HEK293 (cell line): ENCODE measurements around the gene COL18A1.

Source experiments
- CTCF ChIA-PET: fragments of 350-600 bp; formaldehyde crosslinking; extraction: SDS; loops from one replicate; lab custom pipeline; 2021; ENCODE audit warnings: antibody characterized with exemption; lab: Yijun Ruan, JAX
- POLR2A ChIA-PET: fragments of 300-600 bp; formaldehyde crosslinking; extraction: SDS; loops from one replicate; lab custom pipeline; 2020; ENCODE audit warnings: antibody characterized with exemption, inconsistent platforms; lab: Yijun Ruan, JAX
- H3K27ac ChIP-seq: fragments of 200-500 bp; sonication (Bioruptor generic); 2 replicates; pipeline ENCODE4 v1.5.1; 2014; ENCODE audit warnings: low read depth, low read length, control low read depth, inconsistent platforms; ENCODE audit errors: extremely low read depth
- H3K36me3 ChIP-seq, 2 experiments: fragments of 200-500 bp in 1 of 2; sonication (Bioruptor generic) in 1 of 2; 1 replicate in 1 of 2; 2 replicates in 1 of 2; pipeline ENCODE4 v1.5.1; 2014 to 2017; ENCODE audit warnings: inconsistent platforms in 2 of 2, low read length in 2 of 2; ENCODE audit not compliant: control insufficient read depth in 2 of 2, insufficient read depth in 1 of 2
- H3K4me1 ChIP-seq: fragments of 200-500 bp; sonication (Bioruptor generic); 2 replicates; pipeline ENCODE4 v1.5.1; 2014; ENCODE audit warnings: mild to moderate bottlenecking, low read length, inconsistent platforms; ENCODE audit not compliant: control insufficient read depth, insufficient read depth
- H3K4me3 ChIP-seq: 2 replicates; pipeline ENCODE4 v1.5.1; 2011; ENCODE audit warnings: low read depth, mild to moderate bottlenecking, control low read depth, low read length, moderate library complexity
- H3K9me3 ChIP-seq: fragments of 200-500 bp; sonication (Bioruptor generic); 2 replicates; pipeline ENCODE4 v1.5.1; 2014; ENCODE audit warnings: low read depth, low read length, inconsistent platforms; ENCODE audit not compliant: control insufficient read depth, insufficient read depth
- BCL11A ChIP-seq: fragments of 450-650 bp; formaldehyde crosslinking; IDR thresholded peaks from 2 replicates; pipeline ENCODE4 v1.5.1; 2016; ENCODE audit warnings: low read depth, missing biosample characterization, missing genetic modification characterization
- KLF1 ChIP-seq: fragments of 450-650 bp; formaldehyde crosslinking; IDR thresholded peaks from 2 replicates; pipeline ENCODE4 v1.5.1; 2016; ENCODE audit warnings: missing biosample characterization, missing genetic modification characterization
- PBX3 ChIP-seq: sonication (generic); formaldehyde crosslinking; IDR thresholded peaks from 2 replicates; pipeline ENCODE4 v1.8.1; 2022; ENCODE audit warnings: mild to moderate bottlenecking, moderate library complexity, missing genetic modification reagents
- PRDM2 ChIP-seq: fragments of 450-650 bp; formaldehyde crosslinking; IDR thresholded peaks from 2 replicates; pipeline ENCODE4 v1.5.1; 2016; ENCODE audit warnings: missing biosample characterization, missing genetic modification characterization, borderline replicate concordance
- REPIN1 ChIP-seq: fragments of 450-650 bp; formaldehyde crosslinking; IDR thresholded peaks from 2 replicates; pipeline ENCODE4 v1.5.1; 2017; ENCODE audit warnings: missing biosample characterization, missing genetic modification characterization, low read depth
- TCF7L2 ChIP-seq: IDR thresholded peaks from 2 replicates; pipeline ENCODE4 v1.6.1; 2011; ENCODE audit warnings: low read depth, mild to moderate bottlenecking, inconsistent platforms, low read length, moderate library complexity, borderline replicate concordance
- YY2 ChIP-seq: fragments of 450-650 bp; formaldehyde crosslinking; IDR thresholded peaks from 2 replicates; pipeline ENCODE4 v1.5.1; 2016; ENCODE audit warnings: missing biosample characterization, missing genetic modification characterization
- ZBTB11 ChIP-seq: fragments of 450-650 bp; formaldehyde crosslinking; conservative IDR thresholded peaks from 2 replicates; pipeline ENCODE4 v1.5.1; 2016; ENCODE audit warnings: low read depth, missing biosample characterization, missing genetic modification characterization
- ZBTB21 ChIP-seq: fragments of 450-650 bp; formaldehyde crosslinking; IDR thresholded peaks from 2 replicates; pipeline ENCODE4 v1.5.1; 2017; ENCODE audit warnings: missing biosample characterization, missing genetic modification characterization
- ZIC2 ChIP-seq: fragments of 450-650 bp; formaldehyde crosslinking; IDR thresholded peaks from 2 replicates; pipeline ENCODE4 v1.5.1; 2016; ENCODE audit warnings: missing biosample characterization, missing genetic modification characterization
- ZNF157 ChIP-seq: fragments of 450-650 bp; formaldehyde crosslinking; IDR thresholded peaks from 2 replicates; pipeline ENCODE4 v1.5.1; 2016; ENCODE audit warnings: missing biosample characterization, missing genetic modification characterization
- ZNF16 ChIP-seq: fragments of 450-650 bp; formaldehyde crosslinking; IDR thresholded peaks from 2 replicates; pipeline ENCODE4 v1.5.1; 2016; ENCODE audit warnings: low read depth, missing biosample characterization, missing genetic modification characterization
- ZNF223 ChIP-seq: fragments of 450-650 bp; formaldehyde crosslinking; IDR thresholded peaks from 2 replicates; pipeline ENCODE4 v1.5.1; 2016; ENCODE audit warnings: missing biosample characterization, missing genetic modification characterization
- ZNF292 ChIP-seq: fragments of 450-650 bp; formaldehyde crosslinking; IDR thresholded peaks from 2 replicates; pipeline ENCODE4 v1.5.1; 2016; ENCODE audit warnings: low read depth, missing biosample characterization, missing genetic modification characterization, borderline replicate concordance
- ZNF513 ChIP-seq: fragments of 450-650 bp; IDR thresholded peaks from 2 replicates; pipeline ENCODE4 v1.5.1; 2018; ENCODE audit warnings: missing biosample characterization, missing genetic modification characterization
- ZNF600 ChIP-seq: fragments of 450-650 bp; formaldehyde crosslinking; IDR thresholded peaks from 2 replicates; pipeline ENCODE4 v1.5.1; 2016; ENCODE audit warnings: missing biosample characterization, missing genetic modification characterization
- ZNF629 ChIP-seq: fragments of 450-650 bp; formaldehyde crosslinking; IDR thresholded peaks from 2 replicates; pipeline ENCODE4 v1.5.1; 2017; ENCODE audit warnings: missing biosample characterization, missing genetic modification characterization
- ZNF658 ChIP-seq: fragments of 450-650 bp; formaldehyde crosslinking; IDR thresholded peaks from 2 replicates; pipeline ENCODE4; 2016; ENCODE audit warnings: missing biosample characterization, missing genetic modification characterization
- ZNF791 ChIP-seq: fragments of 450-650 bp; formaldehyde crosslinking; IDR thresholded peaks from 2 replicates; pipeline ENCODE4 v1.5.1; 2016; ENCODE audit warnings: missing biosample characterization, missing genetic modification characterization
- ZSCAN23 ChIP-seq: fragments of 450-650 bp; formaldehyde crosslinking; IDR thresholded peaks from 2 replicates; pipeline ENCODE4 v1.5.1; 2016; ENCODE audit warnings: missing biosample characterization, missing genetic modification characterization
- ZXDB ChIP-seq: fragments of 450-650 bp; formaldehyde crosslinking; IDR thresholded peaks from 2 replicates; pipeline ENCODE4 v1.5.1; 2016; ENCODE audit warnings: missing biosample characterization, missing genetic modification characterization

COL18A1 gene

GRCh38 chr21:45357436-45358260 is 47.3 kb upstream of the COL18A1 start:
- ChIA-PET CTCF (interaction anchor here (0.5 to 1.9 kb wide), 7 partner anchors 11 to 440 kb away, joined by 3 to 7 read pairs (median 4); no protein-coding TSS in a partner anchor), POLR2A (no interaction called here)
- Histone ChIP-seq H3K4me1 (no peaks in the 10 kb centered on the region), H3K4me3 (no peak overlapping the region), H3K9me3 (no peaks in the 10 kb centered on the region), H3K36me3 (no peaks in the 10 kb centered on the region), H3K27ac (no peak overlapping the region)
- no peak for TF ChIP-seq ZNF600
- TF ChIP-seq ZBTB21 (tag by site-specific recombination), result no peak
- TF ChIP-seq BCL11A (tag by site-specific recombination), result no peak
- TF ChIP-seq ZIC2 (tag by site-specific recombination), result no peak
- no peak for TF ChIP-seq ZNF16
- no peak for TF ChIP-seq REPIN1 (tag by site-specific recombination)
- TF ChIP-seq ZNF157 (tag by site-specific recombination), result no peak
- no peak for TF ChIP-seq ZNF629 (tag by site-specific recombination)
- TF ChIP-seq ZNF223 (tag by site-specific recombination), result no peak
- TF ChIP-seq ZXDB (tag by site-specific recombination), result no peak
- no peak for TF ChIP-seq KLF1 (tag by site-specific recombination)
- TF ChIP-seq ZNF292 (tag by site-specific recombination), result no peak
- TF ChIP-seq ZNF513, result no peak
- no peak for TF ChIP-seq YY2 (tag by site-specific recombination)
- no peak for TF ChIP-seq ZBTB11 (tag by site-specific recombination)

- CTCF ChIA-PET, result interaction anchor here (0.5 to 1.3 kb wide), 6 partner anchors 33 to 280 kb away, joined by 3 to 4 read pairs (median 3); no protein-coding TSS in a partner anchor
- no peaks in the 10 kb centered on the region for H3K36me3 ChIP-seq
- no peaks in the 10 kb centered on the region for H3K4me1 ChIP-seq
- POLR2A ChIA-PET, result no interaction called here
- H3K9me3 ChIP-seq, result no peaks in the 10 kb centered on the region
- H3K4me3 ChIP-seq, result no peak overlapping the region
- H3K27ac ChIP-seq, result no peak overlapping the region
- TF ChIP-seq PRDM2 (tag by site-specific recombination), result no peak
- no peak for TF ChIP-seq ZSCAN23 (tag by site-specific recombination)
- TF ChIP-seq ZNF791 (tag by site-specific recombination), result no peak
- TF ChIP-seq ZNF658, result no peak
- TF ChIP-seq KLF1 (tag by site-specific recombination), result no peak
- no peak for TF ChIP-seq TCF7L2
- TF ChIP-seq PBX3 (CRISPR knock-in tag), result no peak
Observed at GRCh38 chr21:45358261-45358670, 46.7 kb upstream of the COL18A1 start.
